Psoas muscle (tissue), 8 donors: Measurements from ENCODE around the gene ZNF232. TPM values are rescaled to one million over a fixed set of nuclear protein-coding genes. Genes with fewer than 3 reads are reported as not detected.
"Not testable (repeated sequence)": the region's sequence is repeated elsewhere in the genome, so short reads cannot be mapped to it uniquely, and the experiment has no call there.

Experiments used
- ATAC-seq, 4 donors: fragments of 200-7000 bp; cut with Tn5 transposase; one replicate each; pipeline ENCODE4 v1.9.1; 2020; ENCODE audit warnings: moderate library complexity in 3 of 4, mild to moderate bottlenecking in 2 of 4
- DNase-seq, 2 donors: peaks; one replicate each; pipeline ENCODE4 v3.0.0-alpha.2; 2020
- H3K27ac ChIP-seq: fragments of 200-600 bp; one replicate; pipeline ENCODE4 v1.8.0; 2022
- H3K27me3 ChIP-seq, 3 donors: fragments of 200-600 bp in 1 of 3; one replicate each; pipeline versions ENCODE4 v1.6.1 to v1.8.0; 2013 to 2022; ENCODE audit warnings: low read length in 2 of 3, mild to moderate bottlenecking in 2 of 3, moderate library complexity in 1 of 3; ENCODE audit not compliant: insufficient read depth in 3 of 3
- H3K36me3 ChIP-seq, 2 donors: fragments of 200-600 bp in 1 of 2; one replicate each; pipeline versions ENCODE4 v1.6.1 to v1.8.0; 2013 to 2022; ENCODE audit warnings: low read depth in 1 of 2, mild to moderate bottlenecking in 1 of 2, moderate library complexity in 1 of 2; ENCODE audit not compliant: insufficient read depth in 1 of 2
- H3K4me1 ChIP-seq: fragments of 200-600 bp; one replicate; pipeline ENCODE4 v1.8.0; 2022
- H3K4me3 ChIP-seq: fragments of 200-600 bp; one replicate; pipeline ENCODE4 v1.8.0; 2022; ENCODE audit warnings: mild to moderate bottlenecking
- H3K9me3 ChIP-seq: fragments of 200-600 bp; one replicate; pipeline ENCODE4 v1.8.0; 2022
- CTCF ChIP-seq: fragments of 200-600 bp; IDR thresholded peaks from one replicate; pipeline ENCODE4 v1.8.0; 2022; ENCODE audit warnings: antibody characterized with exemption
- WGBS, 3 donors: extraction: QIAGEN DNeasy Blood & Tissue Kit; methylation state at CpG; one replicate each; pipeline versions ENCODE4 v1.1.6 to v1.1.7; 2013; 5-methylcytosine and 5-hydroxymethylcytosine counted together
- intact Hi-C, 2 donors: fragments of 100-400 bp; cut with DNase I; formaldehyde crosslinking; loops; one replicate each; pipeline versions ENCODE4 v1.11.0 to v1.14.2; 2022
- polyA plus RNA-seq, 3 donors: library from polyadenylated mRNA; stranded (reverse); fragments of 200-250 nt; gene quantifications; one replicate each; pipeline ENCODE4 v1.2.3, GENCODE V29; 2013
- total RNA-seq, 4 donors: library from RNA; stranded (reverse); fragmentation: NEBNext Ultra II Directional in 2 of 4; extraction: Animal tissue kit (Norgen Biotek cat#: 25700) in 2 of 4; gene quantifications; one replicate each; pipeline versions ENCODE4 v1.2.1 to v1.2.4, GENCODE V29; 2021 to 2023
- donor health status: healthy with polysubstance abuse.
- donor health status: DM: no; HTN: no; CAD: no; lungs with moderate emphysema.
- donor health status: Bipolar disorder and iron deficiency.
- donor health status: healthy.
- donor health status: DM: yes; HTN: yes; CAD: no.
- donor health status: DM: no; HTN: no; CAD: no.
- donor health status: DM: no; HTN: no; CAD: no.
- donor health status: DM: yes; HTN: yes; CAD: no.

Gene ZNF232
- total and polyA plus RNA-seq, 7 donors = 5.8 to 19.3 (median 8.0) TPM

- H3K9me3 ChIP-seq = no peaks in the 10 kb centered on the region
- no peak overlapping the region for H3K4me3 ChIP-seq
- 71 to 77% (median 71%) methylated on average over 8 of the region's 8 CpGs for WGBS, 3 donors
These were observed 21.6 kb upstream of the ZNF232 start for GRCh38 chr17:5133311-5133710.

GRCh38 chr17:5132503-5133225 is 21.0 kb upstream of the ZNF232 start:
- peaks cover 0 to 20% of the 10 kb centered on the region in 2 donors for H3K36me3 ChIP-seq

More at GRCh38 chr17:5133311-5133710, 21.6 kb upstream of the ZNF232 start:
- Histone ChIP-seq H3K36me3 (peaks cover 0 to 20% of the 10 kb centered on the region in 2 donors), H3K27ac (no peak overlapping the region), H3K27me3 (no peaks in the 10 kb centered on the region), H3K4me1 (no peaks in the 10 kb centered on the region)
- no peak for ATAC-seq
- intact Hi-C loops = no loop called here
- DNase-seq = no peak
- no peak for TF ChIP-seq CTCF

DNA sequence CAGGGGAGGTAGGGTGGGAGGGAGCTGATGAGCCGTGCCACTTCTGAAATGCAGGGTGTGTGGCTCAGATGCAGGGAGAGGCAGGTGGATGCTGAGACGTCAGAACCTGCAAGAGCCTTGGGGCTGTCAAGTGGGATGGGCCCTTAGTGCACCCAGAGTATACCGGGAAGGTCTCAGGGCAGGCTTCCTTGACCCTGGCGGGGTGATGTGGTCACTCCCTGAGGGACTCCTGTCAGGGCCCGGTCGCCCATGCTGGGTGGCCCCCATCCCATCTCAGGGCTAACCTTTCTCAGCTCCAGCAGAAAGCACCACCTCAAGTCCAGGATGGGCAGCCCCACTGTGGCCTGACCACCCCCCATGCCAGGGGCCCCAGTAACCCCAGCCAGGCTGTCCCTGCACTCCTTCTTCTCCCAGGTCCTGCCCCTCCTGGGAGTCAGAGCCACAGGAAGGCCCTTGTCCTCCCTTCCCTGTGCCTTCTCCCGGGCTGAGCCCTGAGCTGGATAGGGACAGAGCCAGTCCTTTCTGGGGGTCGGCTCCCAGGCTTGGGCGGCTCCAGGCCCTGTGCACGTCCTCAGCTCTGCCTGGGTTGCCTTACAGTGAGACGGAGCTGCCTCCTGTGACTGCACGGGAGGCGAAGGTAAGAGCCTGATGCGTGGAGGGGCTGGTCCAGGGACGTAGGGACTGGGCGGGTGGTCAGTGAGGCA is 20.3 kb upstream of the ZNF232 start:
- intact Hi-C loops, DNase-seq, H3K27me3 ChIP-seq, ATAC-seq, H3K27ac ChIP-seq, H3K4me3 ChIP-seq, H3K4me1 ChIP-seq, H3K9me3 ChIP-seq: not testable (repeated sequence)
- peaks cover 0 to 20% of the 10 kb centered on the region in 2 donors for H3K36me3 ChIP-seq
- 86 to 88% (median 87%) methylated on average over 13 to 16 of the region's 16 CpGs for WGBS, 3 donors

More at GRCh38 chr17:5132503-5133225, 21.0 kb upstream of the ZNF232 start:
- ATAC-seq, intact Hi-C loops, H3K27ac ChIP-seq, H3K27me3 ChIP-seq, H3K4me1 ChIP-seq, DNase-seq, H3K9me3 ChIP-seq, H3K4me3 ChIP-seq: not testable (repeated sequence)
- 90 to 93% (median 92%) methylated on average over 15 of the region's 15 CpGs for WGBS, 3 donors

- Histone ChIP-seq H3K36me3 (peaks cover 0 to 20% of the 10 kb centered on the region in 2 donors), H3K27me3 (no peaks in the 10 kb centered on the region), H3K9me3 (no peaks in the 10 kb centered on the region), H3K27ac (no peak overlapping the region), H3K4me3 (no peak overlapping the region), H3K4me1 (no peaks in the 10 kb centered on the region)
- no peak for ATAC-seq
- intact Hi-C loops = no loop called here
- TF ChIP-seq CTCF = no peak
- 88 to 94% (median 93%) methylated on average over 7 of the region's 7 CpGs for WGBS, 3 donors
- no peak for DNase-seq
These were observed 19.6 kb upstream of the ZNF232 start for GRCh38 chr17:5131146-5131715.

- H3K27ac ChIP-seq, H3K4me3 ChIP-seq, H3K4me1 ChIP-seq, ATAC-seq, H3K9me3 ChIP-seq, intact Hi-C loops, H3K27me3 ChIP-seq, DNase-seq: not testable (repeated sequence)
- H3K36me3 ChIP-seq = peaks cover 0 to 19% of the 10 kb centered on the region in 2 donors
- 84 to 90% (median 88%) methylated on average over 5 of the region's 5 CpGs for WGBS, 3 donors
These were observed 19.0 kb upstream of the ZNF232 start for GRCh38 chr17:5130687-5131086.

DNA sequence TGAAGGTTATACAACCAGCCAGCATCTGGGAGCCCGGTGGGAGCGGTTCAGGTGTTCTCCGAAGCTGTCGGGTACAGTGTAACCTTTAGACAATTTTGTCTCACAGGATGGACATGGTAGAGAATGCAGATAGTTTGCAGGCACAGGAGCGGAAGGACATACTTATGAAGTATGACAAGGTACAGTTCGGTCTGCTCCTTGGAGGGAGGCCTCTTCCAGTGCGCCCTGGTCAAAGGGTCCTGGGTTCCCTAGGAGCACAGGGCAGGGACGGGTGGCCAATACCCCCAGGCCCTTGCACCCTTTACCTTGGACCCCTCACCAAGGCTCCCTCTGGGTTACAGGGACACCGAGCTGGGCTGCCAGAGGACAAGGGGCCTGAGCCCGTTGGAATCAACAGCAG is 18.6 kb upstream of the ZNF232 start:
- H3K27me3 ChIP-seq, intact Hi-C loops, DNase-seq, H3K27ac ChIP-seq, H3K4me3 ChIP-seq, H3K9me3 ChIP-seq, ATAC-seq, H3K4me1 ChIP-seq: not testable (repeated sequence)
- peaks cover 0 to 19% of the 10 kb centered on the region in 2 donors for H3K36me3 ChIP-seq
- 89 to 94% (median 94%) methylated on average over 10 of the region's 10 CpGs for WGBS, 3 donors

DNA sequence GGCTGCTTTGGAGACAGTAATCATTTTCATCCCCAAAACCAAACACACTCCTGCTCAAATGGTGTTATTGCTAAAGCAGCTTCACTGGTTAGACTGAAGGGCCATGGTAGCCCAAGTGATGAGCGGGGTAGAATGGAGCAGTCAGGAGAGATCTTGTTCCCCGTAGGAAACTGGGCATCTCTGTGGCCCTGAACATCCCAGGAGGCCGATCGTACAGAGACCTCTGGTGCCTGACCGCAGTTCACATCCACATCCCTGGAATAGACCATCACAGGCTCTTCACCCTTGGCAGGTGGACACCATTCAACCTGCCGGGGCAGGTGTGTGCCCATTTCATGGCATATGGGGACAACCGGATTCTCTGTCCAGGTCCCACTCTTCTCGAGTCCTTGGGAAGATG is 18.1 kb upstream of the ZNF232 start:
- DNase-seq, intact Hi-C loops, H3K27ac ChIP-seq, H3K4me3 ChIP-seq, H3K4me1 ChIP-seq, H3K9me3 ChIP-seq, ATAC-seq, H3K27me3 ChIP-seq: not testable (repeated sequence)
- peaks cover 0 to 19% of the 10 kb centered on the region in 2 donors for H3K36me3 ChIP-seq
- WGBS, 3 donors = 87 to 91% (median 90%) methylated on average over 8 of the region's 8 CpGs
